Inferior parietal cortex (tissue), 1 donor: ENCODE results near the gene TAX1BP1.
A peak's percentile ranks its signal among the peaks of the same experiment; 100 is the strongest.

ENCODE experiments used
- DNase-seq: peaks from one replicate; pipeline ENCODE4 v3.0.0-alpha.2; 2016; ENCODE audit errors: extremely low spot score

TAX1BP1 gene

DNA sequence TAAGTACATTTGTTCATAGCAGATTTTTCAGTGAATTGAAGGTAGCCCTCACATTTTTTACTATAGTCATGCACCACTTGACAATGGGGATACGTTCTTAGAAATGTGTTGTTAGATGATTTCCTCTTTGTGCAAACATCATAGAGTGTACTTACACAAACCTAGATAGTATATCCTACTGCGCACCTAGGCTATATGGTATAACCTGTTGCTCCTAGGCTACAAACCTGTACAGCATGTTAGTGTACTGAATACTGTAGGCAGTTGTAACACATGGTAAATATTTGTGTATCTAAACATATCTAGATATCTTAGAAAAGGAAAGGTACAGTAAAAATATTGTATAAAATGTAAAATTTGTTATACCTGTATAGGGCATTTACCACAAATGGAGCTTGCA, 41.2 kb downstream of the TAX1BP1 start:
- no peak for DNase-seq

- no peak for DNase-seq
Observed at GRCh38 chr7:27782849-27783248, 42.9 kb downstream of the TAX1BP1 start.

GRCh38 chr7:27784399-27785053, 44.6 kb downstream of the TAX1BP1 start:
- peak; percentile 53 for DNase-seq

DNA sequence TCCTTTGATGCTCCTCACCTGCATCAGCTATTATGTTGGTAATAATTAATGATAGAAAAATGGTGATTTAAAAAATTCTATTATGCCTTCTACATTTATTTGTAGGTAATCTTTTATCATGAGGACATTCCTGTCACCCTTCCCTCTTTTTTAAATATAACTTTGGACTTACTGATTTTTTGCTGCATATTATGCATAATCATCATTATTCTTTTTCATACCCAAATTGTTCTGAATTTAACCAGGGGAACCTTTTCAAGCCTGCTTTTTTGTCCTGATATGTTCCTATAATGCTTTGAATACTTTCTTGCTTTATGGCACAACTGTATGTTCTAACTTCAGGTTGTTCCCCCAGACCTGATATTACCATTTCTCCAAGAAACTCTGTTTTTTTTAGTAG, 48.5 kb downstream of the TAX1BP1 start:
- DNase-seq: no peak

DNA sequence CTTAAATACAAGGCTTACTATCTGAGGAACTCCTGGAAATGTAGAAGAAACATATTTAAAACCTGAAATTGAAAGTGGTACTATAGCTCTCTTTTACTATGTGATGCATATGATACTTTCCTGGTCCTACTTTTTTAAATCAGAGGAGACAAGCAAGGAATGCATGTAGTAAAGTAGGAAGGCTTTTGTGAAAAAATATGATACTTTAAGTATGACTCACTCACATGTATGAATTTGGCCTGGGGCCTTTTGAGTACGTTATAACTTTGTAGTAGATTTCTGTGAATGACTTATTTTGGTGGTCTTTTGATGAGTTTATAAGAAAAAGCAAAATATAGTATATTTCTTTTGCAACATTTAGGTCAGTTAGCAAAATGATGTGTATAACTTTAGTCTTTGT, 53.8 kb downstream of the TAX1BP1 start:
- no peak for DNase-seq

DNA sequence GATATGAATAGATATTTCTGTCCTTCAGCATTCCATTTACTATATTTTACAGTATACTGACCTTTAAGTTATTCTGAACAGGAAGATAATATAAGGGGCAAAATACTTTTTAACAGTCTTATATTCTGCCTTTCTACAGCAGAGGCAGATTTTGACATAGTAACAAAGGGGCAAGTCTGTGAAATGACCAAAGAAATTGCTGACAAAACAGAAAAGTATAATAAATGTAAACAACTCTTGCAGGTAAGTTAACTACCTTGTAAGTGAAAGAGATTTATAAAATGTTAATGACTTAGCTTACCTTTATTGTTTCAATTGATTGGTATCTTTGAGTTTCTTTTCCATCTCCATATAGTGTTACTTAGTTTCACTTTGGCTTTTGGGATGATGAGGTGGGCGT, 56.0 kb downstream of the TAX1BP1 start:
- DNase-seq: no peak

- no peak for DNase-seq
Observed at GRCh38 chr7:27799212-27799611, 59.2 kb downstream of the TAX1BP1 start.

GRCh38 chr7:27802999-27803398, 63.0 kb downstream of the TAX1BP1 start:
- DNase-seq: no peak

- no peak for DNase-seq
Observed at GRCh38 chr7:27804139-27804538, 64.2 kb downstream of the TAX1BP1 start.

DNA sequence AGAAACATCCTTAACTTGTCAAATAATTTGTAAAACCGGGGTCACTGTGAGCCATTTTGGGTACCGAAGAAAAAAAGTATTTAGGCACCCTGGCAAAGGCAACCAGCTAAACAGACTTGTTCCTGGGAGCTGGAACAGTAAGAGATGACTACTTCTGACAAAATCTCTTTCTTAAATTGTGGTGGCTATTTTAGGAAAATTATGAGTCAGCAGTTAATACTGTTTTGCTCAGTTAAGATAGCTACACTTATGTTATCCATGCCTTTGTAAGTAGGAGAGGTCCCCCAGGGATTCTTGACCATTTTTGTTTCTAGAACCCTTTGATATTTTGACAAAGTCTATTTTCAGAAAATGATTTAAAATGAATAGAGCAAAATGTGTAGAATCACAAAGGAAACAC, 68.7 kb downstream of the TAX1BP1 start:
- no peak for DNase-seq

DNA sequence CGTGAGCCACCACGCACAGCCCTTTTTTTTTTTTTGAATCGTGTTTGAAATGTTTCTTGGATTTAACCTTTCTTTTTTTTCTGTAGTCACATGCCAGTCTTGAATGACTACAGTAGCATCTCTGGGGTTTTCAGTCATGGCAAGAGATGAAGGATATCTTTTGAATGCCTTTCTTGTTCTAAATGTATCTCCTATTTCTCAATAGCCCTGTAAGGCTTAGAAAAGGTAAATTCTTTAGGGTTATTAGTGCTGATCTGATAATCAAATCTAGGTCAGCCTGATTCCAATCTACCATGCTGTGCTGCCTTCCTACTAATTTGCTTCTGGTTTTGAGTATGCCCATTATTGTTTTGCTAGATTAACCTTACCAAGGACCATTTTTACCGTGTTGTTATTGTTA, 70.2 kb downstream of the TAX1BP1 start:
- no peak for DNase-seq

GRCh38 chr7:27812706-27813105, 72.7 kb downstream of the TAX1BP1 start:
- no peak for DNase-seq

DNA sequence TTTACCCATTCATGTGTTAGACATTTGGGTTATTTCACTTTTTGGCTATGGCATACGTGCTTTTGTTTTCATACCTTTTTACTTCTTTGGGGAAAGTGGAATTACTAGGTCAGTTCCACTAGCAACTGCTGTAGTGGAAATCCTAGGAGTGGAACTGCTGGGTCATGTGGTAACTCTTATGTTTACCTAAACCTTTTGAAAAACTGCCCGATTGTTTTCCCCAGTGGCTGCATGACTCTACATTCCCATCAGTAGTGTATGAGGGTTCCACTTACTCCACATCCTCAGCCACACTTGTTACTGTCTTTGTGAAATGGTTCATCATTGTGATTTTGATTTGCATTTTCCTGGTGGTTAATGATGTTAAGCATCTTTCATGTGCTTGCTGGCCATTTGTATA, 82.3 kb downstream of the TAX1BP1 start:
- no peak for DNase-seq

DNA sequence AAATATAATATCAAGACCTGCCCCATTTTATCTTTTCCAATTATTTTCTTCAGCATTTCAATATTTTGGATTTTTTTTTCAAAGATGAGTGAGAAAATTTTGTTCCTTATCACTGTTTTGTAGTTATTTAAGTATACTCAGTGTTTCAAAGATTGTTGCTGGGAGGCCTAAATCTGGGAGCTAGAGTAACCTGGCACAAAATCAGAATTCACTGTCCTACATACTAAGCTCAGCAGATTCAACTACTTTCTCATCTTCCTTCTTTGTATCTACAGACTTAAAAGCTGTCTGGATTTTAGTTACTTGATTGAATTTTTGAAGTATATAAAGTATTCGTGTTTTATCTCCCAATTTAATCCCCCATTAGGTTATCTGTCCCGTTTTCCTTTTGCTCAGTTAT, 85.9 kb downstream of the TAX1BP1 start:
- DNase-seq: no peak

- DNase-seq: no peak
Observed at GRCh38 chr7:27826357-27826756, 86.4 kb downstream of the TAX1BP1 start.

DNA sequence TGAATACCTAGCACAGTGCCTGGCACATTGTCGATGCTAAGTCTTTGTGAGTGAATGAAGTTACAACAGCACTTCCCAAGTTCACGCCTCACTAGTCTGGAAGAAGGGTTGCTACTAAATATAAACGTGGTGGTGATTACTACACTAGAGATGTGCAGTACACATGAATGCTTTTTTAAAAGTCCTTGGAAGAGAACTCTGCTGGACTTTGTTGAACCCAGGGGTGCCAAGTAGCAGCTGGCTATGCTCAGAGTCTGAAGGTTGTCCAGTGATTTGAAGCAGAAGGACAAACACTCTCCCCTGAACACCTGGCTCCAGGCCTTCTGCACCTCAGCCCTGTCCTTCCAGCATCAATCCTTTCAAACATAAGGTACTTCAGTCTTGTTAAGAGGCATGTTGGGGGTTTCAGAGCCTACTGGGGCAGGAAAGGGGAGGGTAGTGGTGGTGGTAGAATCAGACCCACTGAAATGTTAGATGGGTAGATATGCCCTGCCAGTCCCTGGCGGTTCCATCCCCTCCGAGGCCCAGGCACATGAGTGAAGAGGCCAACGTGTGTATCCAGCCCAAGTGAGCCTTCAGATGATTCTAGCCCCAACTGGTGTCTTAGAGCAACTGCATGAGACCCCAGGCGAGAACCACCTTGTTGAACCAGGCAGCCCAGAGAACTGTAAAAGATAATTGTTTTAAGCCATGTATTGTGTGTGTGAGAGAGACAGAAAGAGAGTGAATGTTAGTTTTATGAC, 94.4 kb downstream of the TAX1BP1 start:
- DNase-seq: no peak

DNA sequence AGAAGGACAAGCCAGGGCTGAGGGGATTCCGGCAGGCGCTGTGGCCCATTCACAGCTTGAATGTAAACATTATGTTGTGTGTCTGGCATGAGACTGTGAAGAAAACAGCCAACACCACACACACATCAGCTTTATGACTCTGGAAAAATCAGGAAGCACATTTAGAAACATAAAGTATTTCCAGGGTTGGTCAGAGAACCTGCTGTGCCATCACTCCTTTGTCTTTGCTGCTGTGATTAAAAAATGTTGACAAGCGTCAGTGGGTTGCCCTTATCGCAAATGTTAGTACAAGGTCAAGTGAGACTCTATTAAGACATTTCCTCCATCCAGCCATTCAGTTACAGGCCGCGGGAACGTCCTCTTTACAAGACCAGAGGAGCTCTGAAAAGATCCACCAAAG, 95.4 kb downstream of the TAX1BP1 start:
- no peak for DNase-seq

DNA sequence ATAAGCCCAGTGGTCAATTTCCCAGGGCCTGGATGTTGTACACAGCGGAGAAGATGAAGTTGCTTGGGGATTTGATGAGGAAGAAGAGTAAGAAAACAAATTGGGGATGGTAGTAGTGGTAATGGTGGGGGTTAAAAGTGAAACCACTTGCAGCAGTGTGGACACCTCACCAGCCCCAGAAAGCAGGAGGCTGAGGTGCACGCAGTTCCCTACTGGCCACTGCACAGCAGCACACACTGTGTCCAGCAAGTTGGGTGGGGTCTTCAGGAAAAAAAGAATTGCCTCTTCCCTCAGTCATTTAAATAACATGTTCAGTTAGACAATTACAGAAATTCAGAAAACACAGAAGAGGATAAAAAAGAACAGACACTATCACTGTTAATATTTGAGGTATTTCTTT, 96.6 kb downstream of the TAX1BP1 start:
- no peak for DNase-seq

GRCh38 chr7:27839099-27839498, 99.1 kb downstream of the TAX1BP1 start:
- no peak for DNase-seq

DNA sequence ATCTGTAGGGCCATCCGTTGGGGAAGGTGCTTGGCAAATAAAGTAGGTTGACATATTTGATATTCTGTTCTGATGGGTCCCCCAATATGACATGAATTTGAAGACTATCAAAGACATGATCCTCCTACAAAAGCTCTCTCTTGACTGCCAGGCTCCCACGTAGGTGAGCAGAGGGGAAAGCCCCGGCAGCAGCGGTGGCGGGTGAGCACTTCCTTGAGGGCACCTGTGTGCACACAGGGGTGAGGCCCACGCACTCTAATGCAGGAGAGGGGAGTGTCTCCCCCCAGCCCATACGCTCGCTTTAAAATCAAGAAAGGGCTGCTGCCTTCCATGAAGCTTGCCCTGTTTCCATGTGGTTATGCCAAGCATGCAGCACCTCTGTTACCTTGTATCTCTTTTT, 100.4 kb downstream of the TAX1BP1 start:
- no peak for DNase-seq

- DNase-seq: no peak
Observed at GRCh38 chr7:27840760-27841364, 100.9 kb downstream of the TAX1BP1 start.

GRCh38 chr7:27842094-27842692, 102.2 kb downstream of the TAX1BP1 start:
- DNase-seq: no peak

DNA sequence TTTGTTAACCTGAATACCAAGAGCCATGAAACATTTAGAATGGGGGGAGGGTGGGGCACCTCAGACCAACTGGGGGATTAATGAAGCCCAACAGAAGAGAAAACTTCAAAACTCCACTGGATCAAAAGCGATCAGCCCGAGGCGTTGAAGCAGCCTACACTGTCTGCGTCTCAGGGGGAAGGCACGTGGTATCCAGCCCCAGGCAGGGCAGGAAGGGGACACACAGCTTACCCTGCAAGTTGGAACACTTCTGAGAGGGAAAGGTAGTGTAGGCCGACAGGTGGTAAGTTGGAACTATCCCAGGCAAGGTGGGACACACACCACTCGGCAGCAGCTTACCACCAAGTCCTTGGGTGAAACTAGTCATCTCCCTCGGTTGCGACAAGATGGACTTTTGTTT, 102.9 kb downstream of the TAX1BP1 start:
- no peak for DNase-seq
